GM18508 (cell line): Measurements from ENCODE around the gene LRRC32.
A peak's percentile ranks its signal among the peaks of the same experiment; 100 is the strongest.

Source experiments
- ATAC-seq: cut with Tn5 transposase; IDR thresholded peaks from one replicate; pipeline ENCODE4 v1.9.1; 2021; ENCODE audit warnings: moderate number of reproducible peaks; ENCODE audit not compliant: insufficient read depth, unreplicated experiment

The LRRC32 gene

GRCh38 chr11:76632492-76632891 is 38.1 kb downstream of the LRRC32 start:
- ATAC-seq = no peak

DNA sequence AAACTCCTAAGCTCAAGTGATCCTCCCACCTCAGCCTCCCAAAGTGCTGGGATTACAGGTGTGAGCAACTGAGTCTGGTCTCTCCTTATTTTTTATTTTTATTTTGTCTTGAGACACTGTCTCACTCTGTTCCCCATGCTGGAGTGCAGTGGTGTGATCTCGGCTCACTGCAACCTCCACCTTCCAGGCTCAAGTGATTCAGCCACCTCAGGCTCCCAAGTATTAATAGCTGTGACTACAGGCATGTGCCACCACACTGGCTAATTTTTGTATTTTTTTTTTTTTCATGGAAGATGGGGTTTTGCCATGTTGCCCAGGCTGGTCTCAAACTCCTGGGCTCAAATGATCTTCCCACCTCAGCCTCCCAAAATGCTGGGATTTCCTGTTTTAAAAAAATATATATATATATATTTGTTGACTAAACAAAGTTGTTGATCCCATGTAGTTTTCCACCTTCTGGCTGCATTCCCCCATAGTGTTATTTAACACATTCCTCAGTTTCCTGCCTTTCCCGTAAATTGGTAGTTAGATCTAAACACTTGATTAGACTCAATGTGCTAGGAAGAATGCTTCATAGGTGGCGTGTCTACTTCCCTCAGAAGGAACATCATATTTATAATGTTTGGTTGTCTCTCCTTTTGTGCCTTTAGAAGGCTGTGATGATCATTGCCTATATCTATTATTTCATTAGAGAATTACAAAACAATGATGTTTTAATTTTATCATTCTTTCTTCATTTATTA is 38.8 kb downstream of the LRRC32 start:
- no peak for ATAC-seq

GRCh38 chr11:76630600-76631281 is 39.8 kb downstream of the LRRC32 start:
- ATAC-seq = no peak

DNA sequence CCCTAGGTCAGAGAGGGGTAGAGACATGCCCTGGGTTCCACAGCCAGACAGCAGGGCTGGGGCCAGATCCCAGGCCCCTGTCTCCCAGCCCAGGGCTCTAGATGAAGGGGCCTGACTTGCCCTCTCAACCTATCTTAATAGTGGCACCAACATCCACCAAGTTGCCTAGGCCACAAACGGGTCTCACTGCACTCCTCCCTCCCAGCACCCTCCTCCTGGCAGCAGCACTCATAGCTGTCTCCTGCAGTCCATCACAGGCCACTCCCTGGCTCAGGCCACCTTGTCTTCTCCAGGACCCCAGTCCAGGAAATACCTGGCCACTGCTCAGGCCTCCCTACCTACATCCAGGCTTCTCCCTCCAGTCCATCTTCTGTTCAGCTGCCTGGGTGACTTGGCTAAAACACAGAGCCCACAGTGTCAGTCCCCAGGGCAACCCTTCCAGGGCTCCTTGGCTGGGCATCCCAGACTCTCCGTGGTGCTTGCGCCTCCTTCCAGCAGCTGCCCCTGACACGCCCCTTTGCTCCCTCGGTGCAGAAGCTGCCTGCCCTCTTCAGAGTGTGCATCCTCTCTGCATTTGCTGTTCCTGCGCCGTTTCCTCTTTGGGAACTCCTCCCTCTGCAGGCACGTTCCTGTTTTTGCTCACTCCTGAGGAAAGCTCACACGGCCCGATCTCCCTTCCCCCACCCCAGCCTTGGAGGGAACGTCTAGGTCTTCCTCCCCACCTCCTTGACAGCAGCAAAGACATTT is 40.5 kb downstream of the LRRC32 start:
- no peak for ATAC-seq

GRCh38 chr11:76629116-76629852 is 41.3 kb downstream of the LRRC32 start:
- no peak for ATAC-seq

DNA sequence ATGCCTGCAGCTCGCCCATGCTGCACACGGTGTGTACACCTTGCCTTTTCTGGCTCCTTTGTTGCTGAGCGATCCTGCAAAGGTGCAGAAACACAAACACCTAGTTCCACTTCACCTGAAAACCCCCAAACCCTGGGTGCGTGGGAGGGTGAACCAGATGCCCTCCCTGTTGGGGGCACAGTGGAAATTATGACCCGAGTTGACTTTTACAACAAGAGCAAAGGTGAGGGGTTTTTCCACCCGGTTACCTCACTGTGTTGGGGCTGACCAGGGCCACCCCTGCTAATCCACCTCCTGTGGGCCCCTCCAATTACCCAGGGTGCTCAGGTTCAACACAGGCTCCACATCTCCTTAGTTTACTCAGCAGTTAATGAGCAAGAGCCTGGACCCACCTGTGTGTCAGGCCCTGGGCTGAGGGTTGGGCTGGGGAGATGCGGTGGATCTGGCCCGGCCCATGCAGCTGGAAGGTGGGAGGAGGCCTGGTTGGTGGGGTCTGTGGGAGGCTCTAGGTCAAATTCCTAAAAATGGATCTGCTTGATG is 42.1 kb downstream of the LRRC32 start:
- ATAC-seq = no peak

- no peak for ATAC-seq
Observed at GRCh38 chr11:76627606-76628005, 42.9 kb downstream of the LRRC32 start.

DNA sequence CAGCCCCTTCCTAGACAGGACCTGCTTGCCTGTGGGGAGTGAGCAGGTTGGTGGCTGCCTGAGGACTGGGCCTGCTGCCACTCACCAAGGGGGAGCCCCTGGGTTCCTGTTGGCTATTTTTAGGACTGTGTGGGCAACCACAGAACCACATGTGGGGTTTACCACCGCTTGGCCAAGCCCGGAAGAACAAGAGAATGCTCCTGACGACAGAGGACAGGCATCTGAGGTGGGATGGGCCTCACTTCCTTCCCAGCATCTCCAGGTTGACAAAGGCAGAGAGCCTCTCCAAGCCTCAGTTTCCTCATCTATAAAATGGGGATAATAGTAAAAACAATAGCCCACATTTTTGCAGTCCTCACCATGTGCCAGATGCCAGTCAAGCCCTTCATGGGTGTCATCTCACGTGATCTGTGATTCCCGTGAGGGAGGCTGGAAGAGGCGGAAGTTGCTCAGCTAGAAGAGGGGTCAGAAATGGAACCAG is 43.6 kb downstream of the LRRC32 start:
- peak; percentile 54 for ATAC-seq

DNA sequence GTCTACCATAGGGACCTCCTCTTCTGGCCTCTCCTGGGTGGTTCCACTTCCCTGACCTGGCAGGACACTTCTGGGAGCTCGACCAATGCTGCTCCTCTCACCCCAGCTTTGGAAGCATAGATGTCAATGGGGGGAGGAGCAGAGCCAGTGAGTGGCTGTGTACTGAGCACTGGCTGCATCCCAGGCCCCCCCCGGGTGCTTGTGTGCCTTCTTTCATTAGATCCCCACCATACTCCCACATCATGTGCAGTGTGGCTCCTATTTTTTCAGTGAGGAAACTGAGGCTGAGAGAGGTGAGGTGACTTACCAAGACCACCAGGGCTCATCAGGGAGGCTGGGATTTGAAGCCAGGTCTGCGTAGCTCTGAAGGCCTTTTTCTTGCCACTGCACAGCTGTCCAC is 44.3 kb downstream of the LRRC32 start:
- ATAC-seq = no peak

- ATAC-seq = no peak
Observed at GRCh38 chr11:76625472-76626186, 44.9 kb downstream of the LRRC32 start.

DNA sequence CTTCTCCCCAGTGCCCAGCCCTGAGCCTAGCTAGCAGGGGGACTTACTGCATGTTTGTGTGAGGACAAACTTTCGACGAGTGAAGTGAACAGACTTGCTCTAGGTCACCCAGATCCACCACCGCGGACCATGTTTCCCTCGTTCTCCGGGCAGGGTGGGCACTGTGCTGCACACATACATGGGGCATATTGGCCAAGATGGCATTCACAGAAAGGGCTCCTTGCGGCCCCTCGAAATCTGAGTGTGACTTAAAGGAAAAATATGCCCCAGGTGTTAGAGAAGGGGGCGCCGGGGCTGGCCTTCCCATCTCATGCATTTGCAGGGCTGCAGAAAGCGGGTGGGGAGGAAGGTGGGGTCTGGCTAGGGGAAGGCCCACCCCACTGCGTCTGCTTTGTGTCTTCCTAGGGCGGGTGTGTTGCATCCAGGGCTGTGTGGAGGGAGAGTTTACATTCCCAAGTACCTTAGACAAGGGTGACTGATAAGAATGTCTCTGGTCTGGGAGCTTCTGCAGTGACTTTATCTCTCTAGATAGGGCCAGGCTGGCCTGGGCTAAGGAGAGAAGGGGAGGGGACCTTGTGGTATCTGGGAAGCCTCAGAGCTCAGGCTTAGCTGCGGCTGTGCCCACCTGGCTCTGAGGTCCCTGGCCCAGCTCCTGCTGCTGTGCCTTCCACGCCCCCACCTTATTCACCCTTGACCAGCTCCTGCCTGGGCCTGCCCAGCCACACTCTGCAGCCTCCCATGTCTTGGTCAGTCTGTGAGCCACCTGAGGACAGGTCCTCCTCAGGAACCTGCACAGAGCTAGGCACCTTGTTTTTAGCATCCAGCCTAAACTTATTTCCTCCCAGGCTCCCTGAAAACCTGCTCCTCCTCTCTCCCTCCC is 45.8 kb downstream of the LRRC32 start:
- ATAC-seq = no peak

DNA sequence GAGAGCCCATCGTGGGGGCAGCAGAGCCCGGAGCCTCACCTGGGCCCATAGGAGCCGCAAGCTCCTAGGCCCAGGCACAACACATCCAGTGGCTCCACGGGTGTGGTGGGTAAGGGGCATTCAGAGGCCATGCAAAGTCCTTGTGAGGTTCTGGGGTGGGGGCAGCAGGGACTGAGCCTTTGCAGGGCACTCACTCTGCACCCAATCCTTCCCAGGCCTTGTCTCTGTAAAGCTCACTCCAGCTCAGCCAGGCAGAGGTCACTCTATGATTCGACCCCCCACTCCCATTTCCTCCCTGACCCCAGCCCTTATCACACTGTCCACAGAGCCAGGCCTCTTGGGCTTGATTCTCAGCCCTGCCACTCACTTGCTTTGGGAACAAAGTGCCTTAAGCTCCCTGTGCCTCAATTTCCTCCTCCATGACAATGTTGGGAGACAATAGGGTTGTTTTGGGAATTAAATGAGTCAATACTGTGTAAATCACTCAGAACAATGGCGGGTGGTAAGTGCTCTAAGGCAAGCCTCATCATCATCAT is 46.6 kb downstream of the LRRC32 start:
- no peak for ATAC-seq

- no peak for ATAC-seq
Observed at GRCh38 chr11:76623171-76623883, 47.2 kb downstream of the LRRC32 start.

GRCh38 chr11:76622493-76623094 is 48.0 kb downstream of the LRRC32 start:
- no peak for ATAC-seq

- no peak for ATAC-seq
Observed at GRCh38 chr11:76621868-76622267, 48.7 kb downstream of the LRRC32 start.

- no peak for ATAC-seq
Observed at GRCh38 chr11:76621466-76621865, 49.1 kb downstream of the LRRC32 start.

GRCh38 chr11:76620489-76620888 is 50.1 kb downstream of the LRRC32 start:
- ATAC-seq = no peak
